Bronchus fibroblast of lung (primary cell): ENCODE measurements around the gene USP5. TPM values are rescaled to one million over a fixed set of nuclear protein-coding genes. Genes with fewer than 3 reads are reported as not detected.

ENCODE experiments used
- total RNA-seq: library from RNA; depleted of rRNA; stranded (reverse); fragments of >200 nt; gene quantifications from 2 replicates; pipeline ENCODE4 v1.2.3, GENCODE V29; 2015

The USP5 gene, protein sequence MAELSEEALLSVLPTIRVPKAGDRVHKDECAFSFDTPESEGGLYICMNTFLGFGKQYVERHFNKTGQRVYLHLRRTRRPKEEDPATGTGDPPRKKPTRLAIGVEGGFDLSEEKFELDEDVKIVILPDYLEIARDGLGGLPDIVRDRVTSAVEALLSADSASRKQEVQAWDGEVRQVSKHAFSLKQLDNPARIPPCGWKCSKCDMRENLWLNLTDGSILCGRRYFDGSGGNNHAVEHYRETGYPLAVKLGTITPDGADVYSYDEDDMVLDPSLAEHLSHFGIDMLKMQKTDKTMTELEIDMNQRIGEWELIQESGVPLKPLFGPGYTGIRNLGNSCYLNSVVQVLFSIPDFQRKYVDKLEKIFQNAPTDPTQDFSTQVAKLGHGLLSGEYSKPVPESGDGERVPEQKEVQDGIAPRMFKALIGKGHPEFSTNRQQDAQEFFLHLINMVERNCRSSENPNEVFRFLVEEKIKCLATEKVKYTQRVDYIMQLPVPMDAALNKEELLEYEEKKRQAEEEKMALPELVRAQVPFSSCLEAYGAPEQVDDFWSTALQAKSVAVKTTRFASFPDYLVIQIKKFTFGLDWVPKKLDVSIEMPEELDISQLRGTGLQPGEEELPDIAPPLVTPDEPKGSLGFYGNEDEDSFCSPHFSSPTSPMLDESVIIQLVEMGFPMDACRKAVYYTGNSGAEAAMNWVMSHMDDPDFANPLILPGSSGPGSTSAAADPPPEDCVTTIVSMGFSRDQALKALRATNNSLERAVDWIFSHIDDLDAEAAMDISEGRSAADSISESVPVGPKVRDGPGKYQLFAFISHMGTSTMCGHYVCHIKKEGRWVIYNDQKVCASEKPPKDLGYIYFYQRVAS
- total RNA-seq = 80.7 and 84.2 TPM in 2 replicates

DNA sequence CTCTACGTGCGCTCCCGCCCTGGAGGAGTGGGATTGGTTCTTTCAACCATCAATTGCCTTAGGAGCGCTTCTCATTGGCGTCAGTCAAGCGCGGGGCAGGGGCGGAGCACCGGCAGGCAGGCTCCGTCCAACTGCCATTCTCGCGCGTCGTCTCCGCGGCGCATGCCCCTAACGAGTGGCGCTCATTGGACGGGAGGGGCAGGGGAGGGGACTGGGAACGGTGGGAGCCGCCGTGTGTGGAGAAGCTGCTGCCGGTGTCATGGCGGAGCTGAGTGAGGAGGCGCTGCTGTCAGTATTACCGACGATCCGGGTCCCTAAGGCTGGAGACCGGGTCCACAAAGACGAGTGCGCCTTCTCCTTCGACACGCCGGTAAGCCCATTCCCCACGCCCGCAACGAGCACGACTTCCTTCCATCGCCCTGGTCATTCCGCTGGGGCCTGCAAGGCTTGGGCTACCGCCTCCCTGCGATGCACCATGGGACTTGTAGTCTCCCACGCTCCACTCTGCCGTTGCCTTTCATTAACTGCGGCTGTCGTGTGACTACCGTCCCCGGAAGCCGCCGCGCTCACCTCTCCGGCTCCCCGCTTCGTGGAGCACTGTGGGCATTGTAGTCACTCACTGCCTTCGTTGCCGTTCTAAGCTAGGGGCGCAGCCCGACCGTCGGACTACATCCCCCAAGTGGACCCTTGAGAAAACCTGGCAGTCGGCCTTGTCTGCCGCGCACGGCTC lies at the start of gene USP5:
USP5 (plus strand) TSS at position 230 of the 730 bp plus-strand sequence; CDS start at position 260, 30 bp downstream.

GRCh38 chr12:6821591-6822425 lies 30.1 kb upstream of the USP5 start, which contains the start of gene GPR162:
Gene GPR162, plus strand, starts transcription at chr12:6821821. Its CDS starts 2,078 bp downstream, at chr12:6823899.

DNA sequence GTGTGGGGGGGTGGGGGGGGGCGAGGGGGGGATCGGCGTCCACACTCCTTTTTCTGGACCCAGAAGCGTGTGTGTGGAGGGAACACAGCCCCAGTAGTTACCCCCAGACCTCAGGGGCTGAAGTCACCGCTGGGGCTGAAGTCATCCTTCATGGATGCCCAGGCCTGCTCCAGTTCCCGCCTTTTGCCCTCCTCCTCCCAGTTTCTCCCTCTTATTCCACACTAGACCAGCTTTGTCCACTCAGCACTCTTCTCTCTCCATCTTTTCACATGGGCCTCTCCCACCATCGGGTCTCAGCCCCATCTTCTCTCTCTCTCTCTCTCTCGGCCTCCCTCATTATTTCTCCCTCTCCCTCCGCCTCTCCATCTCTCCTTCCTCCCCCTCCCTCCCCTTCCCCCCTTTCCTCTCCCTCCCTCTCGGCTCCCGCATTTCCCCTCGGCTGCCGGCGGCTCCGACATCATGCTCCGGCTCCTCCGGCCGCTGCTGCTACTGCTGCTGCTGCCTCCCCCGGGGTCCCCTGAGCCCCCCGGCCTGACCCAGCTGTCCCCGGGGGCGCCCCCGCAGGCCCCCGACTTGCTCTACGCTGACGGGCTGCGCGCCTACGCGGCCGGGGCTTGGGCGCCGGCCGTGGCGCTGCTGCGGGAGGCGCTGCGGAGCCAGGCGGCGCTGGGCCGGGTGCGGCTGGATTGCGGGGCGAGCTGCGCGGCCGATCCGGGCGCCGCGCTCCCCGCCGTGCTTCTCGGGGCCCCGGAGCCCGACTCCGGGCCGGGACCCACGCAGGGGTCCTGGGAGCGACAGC lies 23.8 kb upstream of the USP5 start, which contains the start of gene P3H3:
P3H3 (plus strand) TSS at position 426 of the 799 bp plus-strand sequence; CDS start at position 460, 34 bp downstream.

GRCh38 chr12:6840761-6841515 lies 11.0 kb upstream of the USP5 start, which contains the start of gene GNB3:
Gene GNB3, plus strand, starts transcription at chr12:6840925. Its CDS starts 363 bp downstream, at chr12:6841288.

DNA sequence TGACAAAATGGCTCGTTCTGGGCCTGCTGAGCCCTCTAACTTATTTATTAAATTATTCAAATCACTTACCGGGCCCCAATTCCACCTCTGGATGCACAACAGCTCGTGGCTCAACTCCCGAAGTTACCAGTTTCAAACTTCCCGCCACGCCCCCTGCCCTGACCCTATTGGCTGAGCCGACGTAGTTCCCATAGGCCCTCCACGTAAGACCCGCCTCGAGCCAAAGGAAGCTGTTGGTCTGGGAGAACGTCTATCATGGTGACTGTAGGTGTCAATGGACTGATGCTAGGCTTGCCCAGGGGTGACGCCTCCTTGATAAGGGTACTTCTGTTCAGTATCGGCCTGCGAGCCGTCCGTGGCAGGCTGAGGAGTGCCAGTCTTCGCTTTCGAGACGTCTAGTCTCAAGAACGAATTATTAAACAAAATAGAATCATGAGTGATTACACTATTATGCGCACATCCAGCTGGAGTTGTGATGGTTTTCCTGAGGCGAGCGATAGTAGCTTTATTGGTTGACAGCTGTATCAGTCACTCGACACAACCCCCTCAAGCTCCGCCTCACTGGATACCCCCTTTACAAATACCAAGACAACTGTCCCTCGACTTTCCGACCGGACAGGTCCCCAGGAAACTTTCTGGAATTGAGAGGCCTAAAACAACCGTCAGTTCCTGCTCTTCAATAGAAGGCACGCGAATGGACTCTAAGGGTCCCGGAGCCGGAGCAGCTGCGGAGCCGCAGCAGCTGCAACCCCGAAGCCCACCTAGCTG lies 613 bp upstream of the USP5 start, which contains the start of gene CDCA3:
CDCA3 (minus strand) TSS at position 134 of the 768 bp plus-strand sequence. CDS start 334 bp downstream, outside the sequence.

DNA sequence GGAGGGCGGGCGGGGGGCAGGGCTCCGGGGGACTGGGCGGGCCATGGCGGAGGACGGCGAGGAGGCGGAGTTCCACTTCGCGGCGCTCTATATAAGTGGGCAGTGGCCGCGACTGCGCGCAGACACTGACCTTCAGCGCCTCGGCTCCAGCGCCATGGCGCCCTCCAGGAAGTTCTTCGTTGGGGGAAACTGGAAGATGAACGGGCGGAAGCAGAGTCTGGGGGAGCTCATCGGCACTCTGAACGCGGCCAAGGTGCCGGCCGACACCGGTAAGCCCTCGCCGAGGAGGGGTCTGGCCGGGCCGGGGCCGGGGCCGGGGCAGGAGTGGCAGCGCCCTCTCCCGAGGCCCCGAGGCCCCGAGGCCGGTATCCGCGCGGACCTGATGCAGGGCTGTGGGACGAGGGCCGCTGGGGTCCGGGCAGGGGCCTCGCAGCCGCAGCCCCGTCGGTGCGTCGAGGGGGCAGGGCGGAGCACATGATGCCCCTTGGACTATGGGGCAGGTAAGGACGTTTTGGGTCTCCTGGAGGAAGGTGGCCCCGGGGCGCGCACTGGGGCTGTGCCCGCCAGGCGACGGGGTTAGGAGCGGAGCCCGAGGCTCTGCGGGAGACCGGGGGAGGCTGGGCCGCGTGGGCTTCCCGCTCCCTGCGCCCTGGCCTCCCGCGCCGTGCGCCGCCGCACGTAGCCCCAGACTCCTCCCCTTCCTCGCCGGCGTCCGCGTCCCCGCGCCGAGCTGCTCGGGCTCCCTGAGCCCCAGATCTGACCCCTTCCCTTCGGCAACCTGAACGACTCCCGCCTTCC lies 15.7 kb downstream of the USP5 start, which contains the start of gene TPI1:
TPI1 (plus strand) TSS at position 119 of the 798 bp plus-strand sequence; CDS start at position 155, 36 bp downstream.

GRCh38 chr12:6873094-6874014 lies 21.4 kb downstream of the USP5 start, which contains the start of gene SPSB2:
Gene SPSB2, minus strand, starts transcription at chr12:6873303. Its CDS starts 402 bp downstream, at chr12:6872901.

GRCh38 chr12:6904280-6905276 lies 52.6 kb downstream of the USP5 start, which contains the start of gene LRRC23:
Gene LRRC23, plus strand, starts transcription at chr12:6904822. Its CDS starts 812 bp downstream, at chr12:6905634.

DNA sequence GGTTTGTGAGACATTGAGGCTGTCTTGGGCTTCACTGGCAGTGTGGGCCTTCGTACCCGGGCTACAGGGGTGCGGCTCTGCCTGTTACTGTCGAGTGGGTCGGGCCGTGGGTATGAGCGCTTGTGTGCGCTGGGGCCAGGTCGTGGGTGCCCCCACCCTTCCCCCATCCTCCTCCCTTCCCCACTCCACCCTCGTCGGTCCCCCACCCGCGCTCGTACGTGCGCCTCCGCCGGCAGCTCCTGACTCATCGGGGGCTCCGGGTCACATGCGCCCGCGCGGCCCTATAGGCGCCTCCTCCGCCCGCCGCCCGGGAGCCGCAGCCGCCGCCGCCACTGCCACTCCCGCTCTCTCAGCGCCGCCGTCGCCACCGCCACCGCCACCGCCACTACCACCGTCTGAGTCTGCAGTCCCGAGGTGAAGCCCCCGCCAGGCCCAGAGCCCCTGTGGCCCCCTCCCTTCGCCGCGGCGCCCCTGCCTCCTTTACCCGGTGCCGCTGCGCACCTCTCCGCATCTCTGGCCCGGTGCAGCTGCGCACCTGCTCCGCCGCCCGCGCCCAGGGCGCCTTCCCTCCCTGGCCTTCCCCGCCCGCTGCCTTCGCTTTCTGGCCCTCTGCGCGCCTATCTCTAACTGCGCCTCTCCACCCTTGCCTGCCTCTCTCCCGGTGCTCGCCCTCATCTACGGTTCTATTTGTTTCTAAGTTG lies 62.4 kb downstream of the USP5 start, which contains the start of gene ENO2:
ENO2 (plus strand) TSS at position 335 of the 701 bp plus-strand sequence. CDS start 1,253 bp downstream, outside the sequence.

Other genes with a start within 250 kb of the USP5 start
- gene CHD4, start 244.8 kb upstream of the USP5 start, total RNA-seq = 173 and 195 TPM in 2 replicates
- 0.17 TPM in 1 of 2 replicates, not detected in the other for gene LPAR5, start 216.2 kb upstream of the USP5 start, total RNA-seq
- 0.89 and 1.0 TPM in 2 replicates for gene ACRBP, start 204.7 kb upstream of the USP5 start, total RNA-seq
- gene ING4, start 189.0 kb upstream of the USP5 start, total RNA-seq = 28.7 TPM in 2 replicates
- 21.4 and 24.5 TPM in 2 replicates for gene ZNF384, start 162.8 kb upstream of the USP5 start, total RNA-seq
- 0.17 and 0.74 TPM in 2 replicates for gene PIANP, start 151.3 kb upstream of the USP5 start, total RNA-seq
- gene COPS7A, start 128.1 kb upstream of the USP5 start, total RNA-seq = 95.1 and 98.9 TPM in 2 replicates
- 235 and 236 TPM in 2 replicates for gene MLF2, start 99.0 kb upstream of the USP5 start, total RNA-seq
- gene PTMS, start 85.8 kb upstream of the USP5 start, total RNA-seq = 146 and 275 TPM in 2 replicates
- 0.17 and 0.74 TPM in 2 replicates for gene LAG3, start 79.6 kb upstream of the USP5 start, total RNA-seq
- gene CD4, start 62.6 kb upstream of the USP5 start, total RNA-seq = 3.3 and 5.2 TPM in 2 replicates
- 2.0 and 2.7 TPM in 2 replicates for gene GPR162, start 30.3 kb upstream of the USP5 start, total RNA-seq
- gene P3H3, start 23.7 kb upstream of the USP5 start, total RNA-seq = 48.6 and 54.1 TPM in 2 replicates
- gene GNB3, start 11.2 kb upstream of the USP5 start, total RNA-seq = 1.3 and 2.2 TPM in 2 replicates
- 103 and 118 TPM in 2 replicates for gene CDCA3, start 864 bp upstream of the USP5 start, total RNA-seq
- 1,045 and 1,081 TPM in 2 replicates for gene TPI1, start 15.4 kb downstream of the USP5 start, total RNA-seq
- gene SPSB2, start 21.2 kb downstream of the USP5 start, total RNA-seq = 12.6 and 15.6 TPM in 2 replicates
- gene LRRC23, start 52.7 kb downstream of the USP5 start, total RNA-seq = 8.8 and 10.8 TPM in 2 replicates
- 9.6 and 10.4 TPM in 2 replicates for gene ENO2, start 62.4 kb downstream of the USP5 start, total RNA-seq
- 12.1 and 14.6 TPM in 2 replicates for gene ATN1, start 75.8 kb downstream of the USP5 start, total RNA-seq
- gene RNU7-1, start 91.7 kb downstream of the USP5 start, total RNA-seq = not detected in 2 replicates
- 267 and 309 TPM in 2 replicates for gene C12orf57, start 91.9 kb downstream of the USP5 start, total RNA-seq
- gene PTPN6, start 99.2 kb downstream of the USP5 start, total RNA-seq = 4.9 and 5.4 TPM in 2 replicates
- 372 and 405 TPM in 2 replicates for gene PHB2, start 118.5 kb downstream of the USP5 start, total RNA-seq
- gene EMG1, start 118.8 kb downstream of the USP5 start, total RNA-seq = 48.4 and 58.4 TPM in 2 replicates
- 21.5 and 21.7 TPM in 2 replicates for gene LPCAT3, start 166.3 kb downstream of the USP5 start, total RNA-seq
- 29.8 and 36.6 TPM in 2 replicates for gene C1S, start 208.6 kb downstream of the USP5 start, total RNA-seq
- gene C1R, start 240.3 kb downstream of the USP5 start, total RNA-seq = 101 and 103 TPM in 2 replicates